Measurements from ENCODE around the gene CTNNA3. TPM values are rescaled to one million over a fixed set of nuclear protein-coding genes. Genes with fewer than 3 reads are reported as not detected.

The CTNNA3 gene
- total and polyA plus RNA-seq, 2 donors (not counting 1 experiment from before 2014, with no cell fraction given) = not detected

- Histone ChIP-seq H3K4me3 (replicated peaks in 1 of 4; ENCODE audit: control extremely low read depth in 1 of 4, insufficient read depth in 1 of 4, low read depth in 3 of 4, low read length in 4 of 4) (no peak overlapping the region), H3K9me3 (ENCODE audit: control insufficient read depth, insufficient read depth, low read depth, low read length) (no peaks in the 10 kb centered on the region), H2AFZ (ENCODE audit: low read length) (no peak overlapping the region), H3K36me3 (ENCODE audit: control insufficient read depth, insufficient read depth, low read length) (no peaks in the 10 kb centered on the region), H3K27ac (ENCODE audit: insufficient read depth, low read length) (no peak overlapping the region), H3K4me1 (ENCODE audit: control insufficient read depth, extremely low read depth, insufficient read depth, low read length) (no peaks in the 10 kb centered on the region), H3K27me3 (ENCODE audit: control insufficient read depth, insufficient read depth, low read length) (no peaks in the 10 kb centered on the region), H3K79me2 (ENCODE audit: control insufficient read depth, insufficient read depth, low read length) (no peaks in the 10 kb centered on the region), H3K4me2 (ENCODE audit: extremely low read depth, insufficient read depth, low read length) (no peak overlapping the region), H3K9ac (ENCODE audit: insufficient read depth, low read length) (no peak overlapping the region), H4K20me1 (ENCODE audit: control insufficient read depth, extremely low read depth, insufficient read depth, low read length) (no peaks in the 10 kb centered on the region)
- TF ChIP-seq EZH2 (IDR thresholded peaks at IDR 0.05; ENCODE audit: low read length, missing control alignments) = no peak
- no peak for DNase-seq (ENCODE audit: low read depth in 2 of 2)
These were observed 645.6 kb downstream of the CTNNA3 start for GRCh38 chr10:67050415-67050814.

DNA sequence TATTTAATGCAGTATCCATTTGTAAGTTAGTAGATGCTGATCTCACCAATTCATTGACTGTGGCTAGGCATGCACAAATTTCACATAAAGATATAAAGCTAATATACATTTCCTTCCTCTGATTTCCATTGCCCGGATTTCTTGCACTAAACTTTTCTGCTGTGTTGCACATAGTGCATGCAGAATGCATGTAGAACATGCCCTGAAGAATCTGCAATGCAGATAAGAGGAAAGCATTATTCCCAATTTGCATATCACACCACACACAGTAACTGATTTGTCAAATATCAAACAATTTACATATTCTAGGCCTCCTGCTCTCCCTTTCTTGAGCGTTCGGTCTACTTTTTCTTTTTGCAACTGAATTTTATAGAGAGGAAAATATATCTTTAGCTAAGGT, 646.0 kb downstream of the CTNNA3 start:
- no peaks in the 10 kb centered on the region for H3K9me3 ChIP-seq (ENCODE audit: control insufficient read depth, insufficient read depth, low read depth, low read length)
- H3K27ac ChIP-seq (ENCODE audit: insufficient read depth, low read length) = no peak overlapping the region
- no peaks in the 10 kb centered on the region for H3K79me2 ChIP-seq (ENCODE audit: control insufficient read depth, insufficient read depth, low read length)
- no peak overlapping the region for H3K4me2 ChIP-seq (ENCODE audit: extremely low read depth, insufficient read depth, low read length)
- H3K9ac ChIP-seq (ENCODE audit: insufficient read depth, low read length) = no peak overlapping the region
- H3K4me3 ChIP-seq (replicated peaks in 1 of 4; ENCODE audit: control extremely low read depth in 1 of 4, insufficient read depth in 1 of 4, low read depth in 3 of 4, low read length in 4 of 4) = no peak overlapping the region
- no peaks in the 10 kb centered on the region for H3K27me3 ChIP-seq (ENCODE audit: control insufficient read depth, insufficient read depth, low read length)
- H4K20me1 ChIP-seq (ENCODE audit: control insufficient read depth, extremely low read depth, insufficient read depth, low read length) = no peaks in the 10 kb centered on the region
- H3K36me3 ChIP-seq (ENCODE audit: control insufficient read depth, insufficient read depth, low read length) = no peaks in the 10 kb centered on the region
- no peak overlapping the region for H2AFZ ChIP-seq (ENCODE audit: low read length)
- DNase-seq (ENCODE audit: low read depth in 2 of 2) = no peak
- no peaks in the 10 kb centered on the region for H3K4me1 ChIP-seq (ENCODE audit: control insufficient read depth, extremely low read depth, insufficient read depth, low read length)
- TF ChIP-seq CTCF (conservative IDR thresholded peaks at IDR 0.05 in 1 of 2, IDR thresholded peaks at IDR 0.05 in 1 of 2; ENCODE audit: low read depth in 1 of 2, low read length in 2 of 2) = no peak
- no peak for TF ChIP-seq EZH2 (IDR thresholded peaks at IDR 0.05; ENCODE audit: low read length, missing control alignments)

DNA sequence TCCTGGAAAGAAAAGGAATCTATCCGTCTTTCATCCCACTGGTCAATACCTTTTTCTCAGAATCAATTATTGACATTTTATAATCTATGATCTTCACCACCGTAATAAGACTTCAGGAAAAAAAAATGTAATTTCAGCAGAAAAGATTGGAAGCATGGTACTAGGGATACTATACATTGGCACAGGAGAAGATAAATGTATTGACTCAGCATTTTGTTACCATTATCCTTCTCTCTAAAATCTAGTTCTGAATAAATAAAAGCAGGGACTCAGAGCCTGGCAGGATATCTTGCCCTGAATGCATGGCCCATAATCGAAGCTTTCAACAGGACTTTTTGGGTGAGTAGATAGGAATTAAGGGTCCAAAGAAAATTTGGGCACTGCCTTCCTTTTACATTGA, 649.5 kb downstream of the CTNNA3 start:
- Histone ChIP-seq H3K4me3 (replicated peaks in 1 of 4; ENCODE audit: control extremely low read depth in 1 of 4, insufficient read depth in 1 of 4, low read depth in 3 of 4, low read length in 4 of 4) (no peak overlapping the region), H4K20me1 (ENCODE audit: control insufficient read depth, extremely low read depth, insufficient read depth, low read length) (no peaks in the 10 kb centered on the region), H3K9me3 (ENCODE audit: control insufficient read depth, insufficient read depth, low read depth, low read length) (no peaks in the 10 kb centered on the region), H3K4me1 (ENCODE audit: control insufficient read depth, extremely low read depth, insufficient read depth, low read length) (no peaks in the 10 kb centered on the region), H3K27ac (ENCODE audit: insufficient read depth, low read length) (no peak overlapping the region), H3K27me3 (ENCODE audit: control insufficient read depth, insufficient read depth, low read length) (no peaks in the 10 kb centered on the region), H3K79me2 (ENCODE audit: control insufficient read depth, insufficient read depth, low read length) (no peaks in the 10 kb centered on the region), H2AFZ (ENCODE audit: low read length) (no peak overlapping the region), H3K9ac (ENCODE audit: insufficient read depth, low read length) (no peak overlapping the region), H3K36me3 (ENCODE audit: control insufficient read depth, insufficient read depth, low read length) (no peaks in the 10 kb centered on the region), H3K4me2 (ENCODE audit: extremely low read depth, insufficient read depth, low read length) (no peak overlapping the region)
- DNase-seq (ENCODE audit: low read depth in 2 of 2) = no peak
- TF ChIP-seq CTCF (conservative IDR thresholded peaks at IDR 0.05 in 1 of 2, IDR thresholded peaks at IDR 0.05 in 1 of 2; ENCODE audit: low read depth in 1 of 2, low read length in 2 of 2) (no peak), EZH2 (IDR thresholded peaks at IDR 0.05; ENCODE audit: low read length, missing control alignments) (no peak)
